GM21619 (cell line): ENCODE results near the gene HLA-F.

Source experiments
- ATAC-seq: cut with Tn5 transposase; IDR thresholded peaks from one replicate; pipeline ENCODE4 v1.9.1; 2021; ENCODE audit not compliant: unreplicated experiment

HLA-F gene

DNA sequence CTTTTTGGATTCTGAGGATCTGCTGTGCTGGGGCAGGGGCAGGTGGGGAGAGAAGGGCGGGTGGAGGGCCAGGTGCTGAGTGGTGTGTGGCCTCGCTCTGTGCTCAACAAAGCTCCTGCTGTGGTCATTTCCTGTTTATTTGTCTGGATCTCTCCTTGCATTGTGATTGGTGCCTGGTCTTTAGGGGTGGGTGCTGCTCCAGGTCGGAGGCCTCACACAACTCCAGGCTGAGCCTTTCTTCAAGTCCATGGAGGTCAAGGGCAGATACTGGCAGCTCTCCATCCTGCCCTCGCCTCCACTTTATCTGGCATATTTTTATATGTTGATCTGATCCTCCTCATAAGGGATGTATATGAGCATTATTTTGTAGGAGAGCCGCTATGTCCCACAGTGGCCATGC lies 36.2 kb downstream of the HLA-F start:
- ATAC-seq = no peak

- no peak for ATAC-seq
Observed at GRCh38 chr6:29760328-29760727, 37.1 kb downstream of the HLA-F start.

DNA sequence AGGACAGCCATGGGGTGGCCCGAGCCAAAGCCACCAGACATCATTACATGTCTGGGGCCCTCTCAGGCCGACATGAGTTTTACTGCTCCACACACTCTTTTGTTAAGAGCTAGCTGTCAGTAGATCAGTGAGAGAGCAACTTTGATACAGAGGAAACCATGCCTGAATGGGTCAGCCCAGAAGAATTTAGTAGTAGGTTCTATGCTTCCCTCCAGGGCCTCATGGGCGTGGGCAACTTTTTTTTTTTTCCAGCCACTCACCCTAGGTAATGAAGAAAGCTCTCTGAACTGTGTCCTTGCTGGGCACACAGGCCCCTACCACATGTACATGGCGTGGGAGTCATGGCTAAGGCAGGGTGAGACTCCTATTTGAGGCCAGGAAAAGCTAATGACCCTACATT lies 38.8 kb downstream of the HLA-F start:
- no peak for ATAC-seq

DNA sequence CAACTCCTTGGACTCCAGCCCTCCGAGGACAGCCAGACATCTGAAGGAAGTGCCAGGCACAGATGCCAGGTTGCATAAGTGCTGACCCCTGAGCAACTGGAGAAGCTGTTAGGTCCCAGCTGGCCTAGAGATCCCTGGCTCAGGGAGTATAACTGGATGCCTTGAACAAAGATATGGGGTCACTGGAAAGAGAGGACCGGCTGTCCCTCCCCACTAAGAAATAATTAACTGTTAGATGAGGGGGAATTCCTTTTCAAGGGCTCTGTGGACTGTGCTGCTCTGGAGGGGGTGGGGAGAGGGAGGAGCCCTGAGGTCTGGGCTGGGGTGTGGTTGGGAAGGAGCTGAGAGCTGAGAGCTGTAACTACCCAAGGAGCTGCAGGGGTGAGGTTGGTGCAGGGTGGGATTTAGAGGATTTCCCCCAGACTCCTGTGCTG lies 39.6 kb downstream of the HLA-F start:
- no peak for ATAC-seq

DNA sequence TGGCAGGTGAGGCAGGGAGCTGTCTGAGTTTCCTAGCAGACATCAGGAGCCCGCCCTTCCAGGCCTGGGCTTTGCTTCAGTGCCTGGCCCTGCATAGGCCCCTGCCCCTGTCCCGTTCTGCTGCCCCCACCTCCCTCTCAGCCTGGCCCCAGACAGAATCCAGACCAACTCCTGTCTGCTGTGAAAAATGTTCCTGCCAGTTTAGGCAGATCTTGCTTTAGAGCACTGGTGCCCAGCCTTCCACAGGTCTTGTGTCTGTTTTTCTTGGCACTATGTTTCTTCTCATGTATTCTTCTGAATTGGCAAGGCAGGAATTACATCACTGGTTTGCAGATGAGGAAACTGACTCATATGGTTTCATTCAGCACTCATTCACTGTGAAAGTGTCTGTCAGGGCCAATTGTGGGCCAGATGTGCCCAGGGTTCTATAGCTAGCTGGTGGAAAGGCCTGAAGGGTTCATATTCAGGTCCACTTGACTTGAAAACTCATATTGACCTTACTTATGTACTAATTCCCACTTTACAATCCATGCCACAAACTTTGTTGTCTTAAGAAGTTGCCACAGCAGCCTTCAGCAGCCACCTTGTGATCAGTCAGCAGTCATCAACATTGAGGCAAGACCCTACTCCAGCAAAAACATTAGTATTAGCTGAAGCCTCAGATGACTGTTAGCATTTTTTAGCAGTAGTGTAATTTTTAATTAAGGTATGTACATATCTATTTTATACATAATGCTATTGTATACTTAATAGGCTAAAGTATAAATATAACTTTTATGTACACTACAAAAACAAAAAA lies 40.5 kb downstream of the HLA-F start:
- no peak for ATAC-seq

GRCh38 chr6:29764422-29765196 lies 41.4 kb downstream of the HLA-F start:
- no peak for ATAC-seq

DNA sequence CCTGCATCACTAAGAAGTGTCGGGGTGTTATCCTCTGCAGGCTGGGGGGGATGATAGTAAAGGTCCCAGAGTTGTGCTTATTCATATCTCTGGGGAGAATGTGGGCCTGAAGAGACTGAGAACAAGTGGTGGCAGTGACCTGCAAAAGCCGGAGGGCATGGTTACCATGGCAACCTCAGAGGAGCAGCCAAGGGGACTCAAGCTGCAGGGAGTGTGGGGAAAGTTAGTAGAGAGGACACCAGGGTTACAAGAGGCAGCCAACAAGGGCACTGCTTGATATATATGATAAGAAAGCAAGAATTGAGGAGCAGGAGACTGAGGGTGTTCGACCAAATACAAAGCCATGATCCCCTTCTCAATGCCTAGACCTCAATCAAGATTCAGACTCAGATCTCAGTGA lies 46.1 kb downstream of the HLA-F start:
- no peak for ATAC-seq

DNA sequence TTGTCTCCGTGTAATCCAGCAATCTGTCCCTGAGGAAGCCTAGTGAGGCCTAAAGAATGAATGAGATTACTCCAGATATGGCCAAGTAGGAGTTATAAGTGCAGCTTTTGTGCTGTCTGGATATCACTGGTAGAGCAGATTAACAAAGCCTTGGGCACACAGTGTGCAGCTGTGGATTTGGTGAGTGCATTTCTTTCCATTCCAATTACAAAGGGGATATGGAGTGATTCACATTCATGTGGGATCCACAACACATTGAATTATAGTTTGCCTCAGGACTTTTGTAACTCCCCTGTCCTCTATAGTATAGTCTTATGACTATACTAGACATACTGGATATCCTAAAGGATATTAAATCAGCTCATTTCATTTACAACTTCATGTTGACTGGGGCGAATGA lies 47.1 kb downstream of the HLA-F start:
- no peak for ATAC-seq

- ATAC-seq = no peak
Observed at GRCh38 chr6:29776684-29777083, 53.5 kb downstream of the HLA-F start.
